ENCODE results near the gene WTAP. TPM values are rescaled to one million over a fixed set of nuclear protein-coding genes. Genes with fewer than 3 reads are reported as not detected.

Gene WTAP
- total and polyA plus RNA-seq, 2 of the 8 experiments (the other 6 are each of a cell fraction or from before 2014, with no cell fraction given) = 32.6 to 120 TPM

DNA sequence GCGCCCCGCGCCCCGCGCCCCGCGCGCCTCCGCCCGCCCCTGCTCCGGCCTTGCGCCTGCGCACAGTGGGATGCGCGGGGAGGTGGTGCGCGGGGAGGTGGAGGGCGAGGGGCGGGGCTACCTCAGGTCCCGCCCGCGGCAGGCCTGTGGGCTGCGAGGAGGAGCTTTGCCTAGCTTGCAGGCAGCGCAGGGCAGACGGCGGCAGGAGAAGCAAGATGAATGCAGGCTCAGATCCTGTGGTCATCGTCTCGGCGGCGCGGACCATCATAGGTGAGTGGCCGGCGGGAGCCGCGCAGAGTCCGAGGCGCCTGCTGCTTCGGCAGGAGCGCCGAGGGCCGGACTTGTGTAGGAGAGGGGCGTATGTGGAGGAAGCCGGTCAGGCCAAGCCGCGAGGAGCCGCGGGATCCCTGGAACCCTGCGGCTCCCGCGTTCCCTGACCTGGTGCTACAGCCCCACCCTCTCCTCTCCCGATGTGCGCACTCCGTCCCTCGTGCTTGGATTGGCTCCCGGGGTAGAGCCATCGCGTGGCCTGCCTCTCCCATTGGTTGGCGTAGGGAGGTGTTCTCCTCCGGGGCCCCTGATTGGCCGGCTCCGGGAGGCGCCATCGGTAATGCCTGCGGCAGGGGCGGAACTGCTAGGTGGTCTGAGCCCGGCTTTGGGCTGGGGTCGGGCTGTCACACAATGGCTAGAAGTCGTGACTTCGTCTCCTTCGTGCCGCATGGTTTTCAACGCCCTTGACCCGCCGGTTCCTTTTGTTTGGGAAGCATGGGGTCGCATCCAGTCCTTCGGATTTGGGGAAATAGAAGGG is 34.8 kb downstream of the WTAP start, which contains the start of gene ACAT2 (continued):
- TF ChIP-seq, protein P1, sequence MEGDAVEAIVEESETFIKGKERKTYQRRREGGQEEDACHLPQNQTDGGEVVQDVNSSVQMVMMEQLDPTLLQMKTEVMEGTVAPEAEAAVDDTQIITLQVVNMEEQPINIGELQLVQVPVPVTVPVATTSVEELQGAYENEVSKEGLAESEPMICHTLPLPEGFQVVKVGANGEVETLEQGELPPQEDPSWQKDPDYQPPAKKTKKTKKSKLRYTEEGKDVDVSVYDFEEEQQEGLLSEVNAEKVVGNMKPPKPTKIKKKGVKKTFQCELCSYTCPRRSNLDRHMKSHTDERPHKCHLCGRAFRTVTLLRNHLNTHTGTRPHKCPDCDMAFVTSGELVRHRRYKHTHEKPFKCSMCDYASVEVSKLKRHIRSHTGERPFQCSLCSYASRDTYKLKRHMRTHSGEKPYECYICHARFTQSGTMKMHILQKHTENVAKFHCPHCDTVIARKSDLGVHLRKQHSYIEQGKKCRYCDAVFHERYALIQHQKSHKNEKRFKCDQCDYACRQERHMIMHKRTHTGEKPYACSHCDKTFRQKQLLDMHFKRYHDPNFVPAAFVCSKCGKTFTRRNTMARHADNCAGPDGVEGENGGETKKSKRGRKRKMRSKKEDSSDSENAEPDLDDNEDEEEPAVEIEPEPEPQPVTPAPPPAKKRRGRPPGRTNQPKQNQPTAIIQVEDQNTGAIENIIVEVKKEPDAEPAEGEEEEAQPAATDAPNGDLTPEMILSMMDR (IDR thresholded peaks at IDR 0.05; ENCODE audit: control extremely low read depth in 1 of 3, insufficient read depth in 1 of 3, low read depth in 1 of 3, low read length in 3 of 3) = no peak
- TF ChIP-seq YY1 (IDR thresholded peaks at IDR 0.05; ENCODE audit: low read depth, low read length) (no peak), SIX5 (IDR thresholded peaks at IDR 0.05; ENCODE audit: low read depth, low read length) (no peak), EZH2 (IDR thresholded peaks at IDR 0.05; ENCODE audit: low read depth, low read length, severe bottlenecking) (no peak), GABPA (IDR thresholded peaks at IDR 0.05; ENCODE audit: borderline replicate concordance, insufficient read depth, low read length) (no peak), HDAC6 (IDR thresholded peaks at IDR 0.05; ENCODE audit: low read depth, low read length) (no peak), SIN3A (conservative IDR thresholded peaks at IDR 0.05 in 1 of 2, IDR thresholded peaks at IDR 0.05 in 1 of 2; ENCODE audit: low read depth in 1 of 2, low read length in 2 of 2) (peak; percentile 84 to 85; a peak in 2 of 4 replicates), RFX5 (IDR thresholded peaks at IDR 0.05; ENCODE audit: borderline replicate concordance, low read depth, low read length) (no peak), HDAC2 (IDR thresholded peaks at IDR 0.05; ENCODE audit: borderline replicate concordance in 1 of 2, low read depth in 2 of 2, low read length in 2 of 2) (0 out of 4 replicates have a peak, but pooled peaks of 1 of the 2 experiments have one; percentile 61), RAD21 (IDR thresholded peaks at IDR 0.05 in 1 of 2, conservative IDR thresholded peaks at IDR 0.05 in 1 of 2; ENCODE audit: low read depth in 2 of 2, low read length in 2 of 2) (no peak), EGR1 (IDR thresholded peaks at IDR 0.05; ENCODE audit: borderline replicate concordance, low read depth, low read length) (no peak), TAF1 (IDR thresholded peaks at IDR 0.05; ENCODE audit: low read depth, low read length) (peak; percentile 82), RXRA (IDR thresholded peaks at IDR 0.05; ENCODE audit: insufficient read depth, low read depth, low read length) (no peak), POLR2AphosphoS5 (IDR thresholded peaks at IDR 0.05; ENCODE audit: low read depth, low read length) (peak; percentile 91), CHD2 (IDR thresholded peaks at IDR 0.05; ENCODE audit: low read length) (peak; percentile 77)
- TF ChIP-seq, protein P2, sequence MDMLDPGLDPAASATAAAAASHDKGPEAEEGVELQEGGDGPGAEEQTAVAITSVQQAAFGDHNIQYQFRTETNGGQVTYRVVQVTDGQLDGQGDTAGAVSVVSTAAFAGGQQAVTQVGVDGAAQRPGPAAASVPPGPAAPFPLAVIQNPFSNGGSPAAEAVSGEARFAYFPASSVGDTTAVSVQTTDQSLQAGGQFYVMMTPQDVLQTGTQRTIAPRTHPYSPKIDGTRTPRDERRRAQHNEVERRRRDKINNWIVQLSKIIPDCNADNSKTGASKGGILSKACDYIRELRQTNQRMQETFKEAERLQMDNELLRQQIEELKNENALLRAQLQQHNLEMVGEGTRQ (IDR thresholded peaks at IDR 0.05; ENCODE audit: low read length) = no peak
- TF ChIP-seq, protein P3, sequence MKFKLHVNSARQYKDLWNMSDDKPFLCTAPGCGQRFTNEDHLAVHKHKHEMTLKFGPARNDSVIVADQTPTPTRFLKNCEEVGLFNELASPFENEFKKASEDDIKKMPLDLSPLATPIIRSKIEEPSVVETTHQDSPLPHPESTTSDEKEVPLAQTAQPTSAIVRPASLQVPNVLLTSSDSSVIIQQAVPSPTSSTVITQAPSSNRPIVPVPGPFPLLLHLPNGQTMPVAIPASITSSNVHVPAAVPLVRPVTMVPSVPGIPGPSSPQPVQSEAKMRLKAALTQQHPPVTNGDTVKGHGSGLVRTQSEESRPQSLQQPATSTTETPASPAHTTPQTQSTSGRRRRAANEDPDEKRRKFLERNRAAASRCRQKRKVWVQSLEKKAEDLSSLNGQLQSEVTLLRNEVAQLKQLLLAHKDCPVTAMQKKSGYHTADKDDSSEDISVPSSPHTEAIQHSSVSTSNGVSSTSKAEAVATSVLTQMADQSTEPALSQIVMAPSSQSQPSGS (IDR thresholded peaks at IDR 0.05; ENCODE audit: low read length) = no peak
